ENCODE measurements around the gene STAT5A. TPM values are rescaled to one million over a fixed set of nuclear protein-coding genes. Genes with fewer than 3 reads are reported as not detected.

Gene STAT5A
- total RNA-seq, 1 experiment from 2014 or later, result 6.4 TPM

DNA sequence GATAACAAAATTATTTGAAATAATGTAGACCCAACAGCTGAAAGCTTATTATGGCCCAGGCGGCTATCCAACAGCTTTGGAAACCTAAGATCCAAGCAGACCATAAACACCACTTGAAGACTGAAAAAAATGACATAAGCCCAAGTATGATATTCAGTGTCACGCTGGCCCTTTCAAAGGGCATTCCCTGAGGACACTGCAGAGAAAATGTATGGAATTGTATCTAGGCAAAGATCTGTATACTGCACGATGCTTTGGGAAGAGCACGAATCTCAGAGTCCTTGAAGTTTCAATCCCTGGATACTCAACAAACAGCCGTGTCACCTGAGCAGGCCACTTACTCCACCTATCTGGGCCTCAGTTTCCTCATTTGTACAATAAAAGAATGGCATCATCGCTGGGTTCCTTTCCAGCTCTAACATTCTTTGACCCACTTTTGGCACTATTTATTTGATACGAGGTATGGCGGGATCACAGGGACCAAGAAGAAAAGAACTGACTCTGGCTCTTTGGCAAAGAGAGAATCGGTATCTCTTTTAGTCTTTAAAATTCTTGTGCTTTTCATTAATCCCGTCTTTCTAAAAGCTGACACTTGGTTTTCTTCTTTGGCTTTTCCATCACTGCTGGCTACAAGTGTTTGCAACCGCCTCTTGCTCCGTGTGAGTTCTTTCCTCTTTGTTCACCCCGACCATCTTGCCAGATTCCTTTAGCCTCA is 13.3 kb upstream of the STAT5A start:
- DNase-seq, result no peak
- H3K4me1 Mint-ChIP-seq, result peaks cover 44 to 47% of the 10 kb centered on the region in 2 experiments
- Histone ChIP-seq H3K79me2 (ENCODE audit: insufficient read depth, low read length) (peaks cover 4% of the 10 kb centered on the region; the same call in 1 of the 2 replicates), H3K27ac (ENCODE audit: insufficient read length, low read depth, low read length) (no peak overlapping the region), H3K79me1 (ENCODE audit: insufficient read depth, low read depth, low read length, poor library complexity, severe bottlenecking) (peaks cover 3% of the 10 kb centered on the region), H3K18ac (ENCODE audit: insufficient read length, low read depth, low read length) (peak overlapping the region; percentile 59), H2AFZ (ENCODE audit: low read length) (no peak overlapping the region), H3K9me3 (ENCODE audit: control insufficient read depth, low read depth, low read length) (no peaks in the 10 kb centered on the region), H3K23ac (ENCODE audit: insufficient read length, low read depth, low read length) (no peak overlapping the region), H3T11ph (ENCODE audit: low read length) (no peak overlapping the region), H2BK12ac (ENCODE audit: insufficient read length, low read depth, low read length) (no peak overlapping the region), H4K20me1 (ENCODE audit: control insufficient read depth, insufficient read depth, insufficient read length) (no peaks in the 10 kb centered on the region), H4K8ac (replicated peaks; ENCODE audit: insufficient read length, low read depth, low read length) (no peak overlapping the region), H2AK5ac (ENCODE audit: insufficient read length, low read length) (no peak overlapping the region), H2BK5ac (ENCODE audit: insufficient read length, low read length) (no peak overlapping the region), H3K23me2 (ENCODE audit: insufficient read length, low read depth, low read length, poor library complexity, severe bottlenecking) (peaks cover 12% of the 10 kb centered on the region), H3K4me2 (ENCODE audit: insufficient read depth, insufficient read length, low read length) (peak overlapping the region; percentile 90), H3K27me3 (ENCODE audit: insufficient read depth, low read length) (no peaks in the 10 kb centered on the region), H3K4me1 (ENCODE audit: insufficient read depth, low read length) (peaks cover 9% of the 10 kb centered on the region), H2BK20ac (ENCODE audit: low read depth, low read length, poor library complexity, severe bottlenecking) (no peak overlapping the region), H3K56ac (ENCODE audit: insufficient read length, low read depth, low read length) (no peak overlapping the region), H2BK120ac (ENCODE audit: low read depth, low read length, poor library complexity, severe bottlenecking) (no peak overlapping the region), H3K4ac (ENCODE audit: low read depth, low read length) (no peak overlapping the region; the same call in 1 of the 2 replicates), H4K5ac (ENCODE audit: insufficient read length, low read depth, low read length) (no peak overlapping the region), H4K91ac (ENCODE audit: insufficient read length, low read depth, low read length) (no peak overlapping the region), H3K14ac (ENCODE audit: insufficient read depth, low read length) (peak overlapping the region; percentile 81; the same call in 1 of the 2 replicates), H3K9ac (ENCODE audit: extremely low read depth, insufficient read length, low read length) (peak overlapping the region; percentile 71), H2BK15ac (ENCODE audit: low read depth, low read length) (no peak overlapping the region)
- H3K36me3 Mint-ChIP-seq (ENCODE audit: insufficient read depth in 1 of 3, low read depth in 3 of 3), result no peaks in the 10 kb centered on the region; a peak in 2 of 7 replicates
- peak overlapping the region; percentile 91 to 98 (median 93) for H3K27ac Mint-ChIP-seq
- no peaks in the 10 kb centered on the region; a peak in 1 of 5 replicates for H3K9me3 Mint-ChIP-seq
- H3K27me3 Mint-ChIP-seq (ENCODE audit: low read depth), result peaks cover 4% of the 10 kb centered on the region
- TF ChIP-seq, protein P1, sequence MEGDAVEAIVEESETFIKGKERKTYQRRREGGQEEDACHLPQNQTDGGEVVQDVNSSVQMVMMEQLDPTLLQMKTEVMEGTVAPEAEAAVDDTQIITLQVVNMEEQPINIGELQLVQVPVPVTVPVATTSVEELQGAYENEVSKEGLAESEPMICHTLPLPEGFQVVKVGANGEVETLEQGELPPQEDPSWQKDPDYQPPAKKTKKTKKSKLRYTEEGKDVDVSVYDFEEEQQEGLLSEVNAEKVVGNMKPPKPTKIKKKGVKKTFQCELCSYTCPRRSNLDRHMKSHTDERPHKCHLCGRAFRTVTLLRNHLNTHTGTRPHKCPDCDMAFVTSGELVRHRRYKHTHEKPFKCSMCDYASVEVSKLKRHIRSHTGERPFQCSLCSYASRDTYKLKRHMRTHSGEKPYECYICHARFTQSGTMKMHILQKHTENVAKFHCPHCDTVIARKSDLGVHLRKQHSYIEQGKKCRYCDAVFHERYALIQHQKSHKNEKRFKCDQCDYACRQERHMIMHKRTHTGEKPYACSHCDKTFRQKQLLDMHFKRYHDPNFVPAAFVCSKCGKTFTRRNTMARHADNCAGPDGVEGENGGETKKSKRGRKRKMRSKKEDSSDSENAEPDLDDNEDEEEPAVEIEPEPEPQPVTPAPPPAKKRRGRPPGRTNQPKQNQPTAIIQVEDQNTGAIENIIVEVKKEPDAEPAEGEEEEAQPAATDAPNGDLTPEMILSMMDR (conservative IDR thresholded peaks at IDR 0.05), result no peak
- H3K4me3 Mint-ChIP-seq, result peak overlapping the region; percentile 90 to 94
- no CpG with 5 or more reads among the region's 13 CpGs for WGBS (ENCODE audit: extremely low coverage, insufficient read length, low lambda C conversion rate)
